Kidney capillary endothelial cell (primary cell): ENCODE measurements around the gene PTPA.
A peak's percentile ranks its signal among the peaks of the same experiment; 100 is the strongest.
"Not testable (repeated sequence)": the region's sequence is repeated elsewhere in the genome, so short reads cannot be mapped to it uniquely, and the experiment has no call there.

ENCODE experiments used
- DNase-seq: peaks from one replicate; pipeline ENCODE4 v3.0.0-alpha.2; 2018; ENCODE audit warnings: low spot score

PTPA gene

DNA sequence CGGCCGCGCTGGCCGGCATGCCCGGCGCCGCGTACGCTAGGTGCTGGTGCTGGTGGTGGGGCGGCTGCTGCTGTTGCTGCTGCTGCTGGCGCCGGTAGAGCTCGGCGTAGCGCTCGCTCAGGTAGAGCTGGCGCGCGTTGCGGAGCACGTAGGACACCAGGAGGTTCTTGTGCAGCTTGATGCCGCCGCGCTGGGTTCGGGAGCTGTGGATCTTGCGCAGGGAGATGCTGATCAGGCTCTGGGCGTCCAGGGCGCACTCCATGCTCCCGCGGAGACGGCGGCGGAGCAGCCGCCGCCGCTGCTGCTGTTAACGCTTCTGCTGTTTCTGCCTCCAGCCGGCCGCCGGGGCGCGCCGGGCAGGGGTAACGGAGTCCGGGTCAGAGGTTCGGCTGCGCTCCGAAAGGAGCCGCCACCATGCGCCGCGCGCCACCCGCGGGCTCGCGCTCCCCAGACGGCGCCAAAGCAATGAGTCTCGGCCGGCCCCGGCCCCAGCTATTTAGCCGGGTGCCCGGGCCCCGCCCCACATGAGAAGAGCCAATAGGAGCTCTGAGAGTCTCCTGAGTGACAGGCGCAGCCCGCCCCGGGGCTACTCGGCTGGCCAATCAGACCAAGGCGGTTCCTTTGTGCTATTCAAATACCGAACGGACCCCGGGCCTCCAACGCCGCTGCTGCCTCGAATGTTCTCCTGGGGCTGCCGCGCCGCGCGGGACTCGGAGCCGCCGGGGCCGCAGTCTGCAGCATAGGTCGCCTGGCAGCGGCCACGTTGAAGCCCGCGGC lies 66.8 kb downstream of the PTPA start, which contains the start of gene IER5L:
IER5L (minus strand) TSS at position 471 of the 777 bp plus-strand sequence; CDS start at position 262, 209 bp downstream.
- DNase-seq = peak; percentile 92

DNA sequence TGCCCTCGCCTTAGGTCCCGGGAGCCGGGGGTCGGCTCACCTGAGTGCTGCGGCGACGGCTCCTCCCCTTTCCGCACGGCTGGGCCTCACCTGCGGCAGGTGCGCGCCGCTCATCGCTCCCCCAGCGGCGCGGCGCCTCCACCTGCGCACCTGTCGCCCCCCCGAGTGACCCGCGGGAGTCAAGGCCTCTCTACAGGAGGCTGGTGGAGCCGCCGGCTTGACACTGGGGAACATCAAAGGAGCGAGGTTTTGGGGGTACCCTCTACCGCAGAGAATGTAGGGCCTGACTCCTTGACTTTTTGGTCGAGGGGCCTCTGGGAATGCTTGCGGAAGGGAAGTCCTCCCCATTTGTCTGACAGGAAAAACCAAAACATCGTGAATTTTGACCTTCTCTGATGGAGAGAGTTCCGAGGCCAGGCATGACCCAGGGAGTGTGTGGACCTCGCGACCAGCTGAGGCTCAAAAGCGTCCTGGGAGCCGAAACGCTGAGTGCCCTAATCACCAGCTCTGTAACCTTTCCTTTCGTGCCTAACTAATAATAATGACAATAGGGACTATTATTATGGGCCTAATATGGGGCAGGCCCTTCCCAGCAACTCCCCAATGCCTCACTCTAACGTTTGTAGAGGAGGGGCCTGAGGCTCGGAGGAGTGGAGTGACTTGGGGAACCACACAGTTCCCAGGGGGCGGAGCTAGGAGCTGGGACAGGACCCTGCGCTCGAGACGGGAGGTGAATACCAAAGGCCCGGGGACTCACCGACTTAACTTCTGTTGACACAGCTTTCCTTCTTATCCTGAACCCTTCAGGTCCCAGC lies 67.6 kb downstream of the PTPA start:
- DNase-seq = no peak

DNA sequence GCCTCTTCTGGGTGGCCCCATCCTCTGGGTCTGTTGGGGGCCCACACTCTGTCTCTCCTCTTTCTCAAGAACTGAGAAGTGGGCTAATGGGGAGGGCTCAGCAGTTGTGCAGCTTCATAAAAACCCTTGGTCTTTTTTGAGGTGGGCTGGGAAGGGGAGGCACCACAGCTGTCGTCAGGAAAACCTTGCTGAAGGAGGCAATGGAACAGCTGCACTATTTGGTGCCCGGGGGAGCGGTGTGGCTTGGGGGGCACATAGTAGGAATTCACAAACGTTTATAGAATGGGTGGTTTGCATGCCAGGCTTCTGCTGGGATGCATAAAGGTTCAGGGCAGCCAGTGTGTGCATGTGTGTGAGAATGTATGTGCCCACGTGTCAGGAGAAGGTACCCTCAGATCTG lies 70.0 kb downstream of the PTPA start:
- no peak for DNase-seq

DNA sequence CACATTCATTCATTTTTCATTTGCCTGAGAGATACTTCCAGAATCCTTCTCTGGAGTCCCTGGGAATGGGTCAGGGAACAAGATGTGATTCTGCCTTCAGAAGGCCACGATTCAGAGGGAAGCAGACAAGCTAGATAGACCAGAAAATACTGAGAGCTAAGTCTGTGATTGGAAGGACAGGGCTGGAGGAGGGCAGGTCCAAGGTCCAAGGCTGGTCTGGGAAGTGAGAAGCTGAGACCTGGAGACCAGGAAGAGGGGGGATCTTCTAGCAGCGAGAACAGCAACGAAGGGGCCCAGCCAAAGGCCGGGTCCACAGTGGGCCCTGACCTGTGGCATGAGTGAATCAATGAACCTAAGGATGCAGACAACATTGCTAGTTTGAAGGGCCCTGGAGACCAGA lies 70.9 kb downstream of the PTPA start:
- DNase-seq = no peak

DNA sequence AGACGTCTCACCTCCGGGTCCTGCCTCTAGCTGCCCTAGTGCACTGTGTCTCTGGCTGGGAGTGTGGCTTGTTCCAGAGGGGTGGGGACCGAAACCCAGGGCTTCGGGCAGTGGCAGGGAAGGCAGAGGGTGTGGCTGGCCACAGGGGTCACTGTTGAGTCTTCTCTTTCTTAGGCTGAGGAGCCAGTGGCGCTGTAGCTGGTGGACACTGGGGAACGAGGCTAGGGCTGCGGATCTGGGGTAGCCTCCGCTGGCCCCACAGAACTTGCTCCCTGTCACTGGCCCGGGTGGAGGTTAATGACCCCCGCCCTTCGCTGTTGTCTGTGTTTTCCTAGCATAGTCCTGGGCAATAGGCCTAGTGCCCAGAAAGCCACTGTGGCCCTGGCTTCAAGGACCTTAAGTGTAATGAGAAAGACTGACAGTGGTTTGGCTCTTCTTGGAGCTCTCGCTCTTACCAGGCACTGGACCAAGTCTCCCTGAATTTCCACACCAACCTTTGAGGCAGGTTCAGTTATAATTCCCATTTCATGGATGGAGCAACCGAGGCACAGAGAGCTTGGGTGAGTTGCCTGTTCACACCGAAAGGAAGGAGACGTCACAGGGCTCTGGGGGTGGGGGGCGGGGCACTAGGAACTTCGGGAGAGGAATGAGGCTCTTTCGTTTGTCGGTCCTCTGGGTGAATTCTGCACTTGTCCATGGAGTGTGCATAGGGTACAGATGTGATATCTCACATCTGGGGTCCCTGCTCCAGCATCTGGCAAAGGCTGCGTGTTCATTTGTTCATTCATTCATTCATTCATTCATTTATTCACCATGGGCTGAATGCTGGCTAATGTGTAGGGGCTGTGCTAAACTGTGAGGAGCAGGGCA lies 71.6 kb downstream of the PTPA start:
- no peak for DNase-seq

DNA sequence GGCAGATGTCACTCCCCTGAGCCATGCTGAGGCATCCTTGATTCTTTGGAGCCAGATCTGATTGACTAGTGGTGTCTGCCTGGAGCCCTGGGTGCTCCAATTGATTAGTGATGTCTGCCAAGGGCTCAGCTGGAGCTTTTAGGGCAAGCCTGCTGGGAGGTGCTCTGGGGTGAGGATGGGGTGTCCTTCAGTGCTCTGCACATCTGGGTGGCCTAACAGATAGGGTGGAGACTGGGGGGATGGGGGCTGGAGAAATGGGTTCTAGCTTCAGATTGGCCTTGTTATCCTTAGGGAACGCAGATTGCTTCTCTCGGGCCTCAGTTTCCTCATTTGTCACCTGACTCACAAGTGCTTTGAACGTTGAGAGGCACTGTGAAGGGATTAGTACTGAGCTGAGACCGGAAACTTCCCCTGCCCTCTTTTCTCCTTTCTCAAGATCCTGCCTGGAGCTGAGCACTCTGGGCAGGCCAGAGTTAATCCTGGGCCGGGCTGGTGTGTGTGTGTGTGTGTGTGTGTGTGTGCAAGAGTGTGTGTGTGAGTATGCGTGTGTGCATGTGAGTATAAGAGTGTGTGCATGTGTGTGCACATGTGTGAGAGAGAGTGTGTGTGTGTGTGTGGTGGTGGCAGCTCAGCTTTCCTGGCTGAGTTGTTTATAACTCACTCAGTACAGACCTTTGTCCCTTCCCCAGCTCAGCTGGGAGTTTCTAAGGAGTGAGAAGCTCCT lies 72.4 kb downstream of the PTPA start:
- DNase-seq = no peak

DNA sequence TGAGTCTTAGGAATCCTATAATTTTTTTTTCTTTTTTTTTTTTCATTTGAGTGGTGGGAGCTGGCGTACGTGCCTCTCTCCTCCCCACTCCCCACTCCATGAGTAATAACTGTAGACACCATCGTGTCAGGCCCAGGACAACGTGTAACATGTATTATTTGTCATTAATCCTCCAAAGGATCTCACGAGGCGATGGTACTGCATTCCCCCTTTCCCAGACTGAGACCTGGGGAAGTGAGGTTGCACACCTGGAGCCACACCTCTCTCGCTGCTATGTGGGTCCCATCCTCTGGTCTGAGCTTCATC lies 73.0 kb downstream of the PTPA start:
- DNase-seq = no peak

DNA sequence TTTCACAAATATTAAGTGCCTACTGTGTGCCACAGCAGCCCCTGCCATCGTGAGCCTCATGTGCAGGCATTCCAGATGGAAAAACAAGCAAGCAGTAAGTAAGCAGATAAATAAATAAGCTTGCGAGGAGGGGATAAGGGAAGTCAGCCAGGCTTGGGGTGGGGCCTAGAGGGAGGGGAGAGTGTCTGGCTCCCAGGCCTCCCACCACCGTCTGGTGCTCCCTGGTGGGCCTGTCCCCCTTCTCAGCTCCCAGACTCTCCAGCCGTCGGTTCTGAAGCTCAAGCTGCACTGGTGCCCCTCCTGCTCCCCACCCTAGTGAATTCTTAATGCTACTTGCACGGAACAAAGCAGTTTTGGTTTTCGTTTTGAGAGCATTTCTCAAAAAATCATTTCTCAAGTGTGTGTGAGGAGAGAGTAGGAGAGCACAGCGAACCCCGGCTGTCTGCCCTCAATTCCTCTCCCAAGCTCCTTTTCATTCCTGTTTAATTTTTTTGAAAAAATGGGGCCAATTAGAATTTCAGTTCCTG lies 73.4 kb downstream of the PTPA start:
- no peak for DNase-seq

DNA sequence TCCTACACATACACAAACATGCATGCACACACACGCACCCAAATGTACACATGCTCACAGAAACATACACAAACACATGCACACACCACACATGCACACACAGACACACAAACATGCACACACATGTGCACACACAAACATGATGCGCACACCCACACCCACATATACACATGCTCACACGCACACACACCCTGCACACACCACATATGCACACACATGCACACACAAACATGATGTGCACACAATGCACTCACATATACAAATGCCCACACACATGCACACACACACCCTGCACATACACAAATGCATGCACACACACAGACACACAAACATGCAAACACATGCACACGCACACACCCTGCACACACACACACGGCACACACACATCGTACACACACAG lies 74.2 kb downstream of the PTPA start:
- no peak for DNase-seq

DNA sequence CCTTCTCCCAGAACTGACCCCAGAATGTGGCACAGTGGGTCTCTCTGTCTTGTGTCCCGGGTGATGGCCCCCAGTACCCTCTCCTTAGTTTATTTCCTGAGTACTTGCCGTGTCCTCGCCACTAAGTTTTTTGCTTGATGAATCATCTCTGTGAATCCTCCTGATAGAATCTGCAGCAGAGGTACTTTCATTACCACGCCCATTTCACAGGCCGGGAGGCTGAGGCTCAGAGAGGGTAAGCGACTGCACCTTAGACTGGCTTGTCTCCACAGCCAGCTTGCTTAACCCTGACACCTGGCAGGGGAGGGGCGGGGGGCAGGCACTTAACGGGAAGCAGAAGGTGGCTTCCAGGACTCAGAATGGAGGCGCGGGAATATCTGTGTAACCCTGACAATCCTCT lies 74.8 kb downstream of the PTPA start:
- DNase-seq = no peak

DNA sequence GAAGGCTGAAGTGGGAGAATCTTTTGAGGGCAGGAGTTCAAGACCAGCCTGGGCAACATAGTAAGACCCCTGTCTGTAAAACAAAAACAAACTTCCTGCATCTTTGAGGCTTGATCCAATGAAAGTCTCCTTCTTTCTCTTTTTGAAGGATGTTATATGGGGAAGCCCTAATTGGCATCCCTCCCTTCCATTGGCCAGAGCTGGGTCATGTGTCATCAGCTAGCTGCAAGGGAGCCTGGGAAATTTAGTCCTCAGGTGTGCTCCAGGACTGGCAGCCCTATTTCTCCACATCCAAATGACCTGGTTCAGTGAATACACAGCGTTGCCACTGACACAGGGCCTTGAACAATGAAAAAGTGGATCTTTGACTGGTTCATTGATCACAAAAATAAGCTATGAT lies 75.8 kb downstream of the PTPA start:
- DNase-seq = no peak

DNA sequence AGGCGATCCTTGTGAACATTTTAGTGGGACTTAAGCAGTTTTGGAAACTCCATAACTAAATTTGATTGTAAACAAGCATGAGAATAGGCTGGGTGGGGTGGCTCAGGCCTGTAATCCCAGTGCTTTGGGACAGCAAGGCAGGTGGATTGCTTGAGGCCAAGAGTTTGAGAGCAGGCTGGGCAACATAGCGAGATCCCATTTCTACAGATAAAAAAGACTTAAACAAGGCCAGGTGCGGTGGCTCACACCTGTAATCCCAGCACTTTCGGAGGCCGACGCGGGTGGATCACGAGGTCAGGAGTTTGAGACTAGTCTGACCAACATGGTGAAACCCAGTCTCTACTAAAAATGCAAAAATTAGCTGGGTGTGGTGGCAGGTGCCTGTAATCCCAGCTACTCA lies 78.8 kb downstream of the PTPA start:
- DNase-seq = not testable (repeated sequence)

DNA sequence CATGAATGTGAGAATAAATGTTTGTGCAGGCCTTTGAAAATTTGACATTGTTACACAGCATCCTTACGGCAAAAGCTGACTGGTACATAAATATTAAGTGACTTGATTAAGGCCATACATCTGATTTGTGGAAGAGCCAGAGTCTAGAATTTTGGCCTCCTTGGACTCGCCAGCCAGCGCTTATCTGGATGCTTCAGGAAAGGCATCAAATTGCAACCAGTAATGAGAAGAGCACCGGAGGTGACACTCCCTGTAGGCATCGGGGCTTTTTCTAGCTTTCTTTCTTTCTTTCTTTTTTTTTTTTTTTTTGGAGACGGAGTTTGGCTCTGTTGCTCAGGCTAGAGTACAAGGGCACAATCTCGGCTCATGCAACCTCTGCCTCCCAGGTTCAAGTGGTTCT lies 80.0 kb downstream of the PTPA start:
- DNase-seq = no peak

DNA sequence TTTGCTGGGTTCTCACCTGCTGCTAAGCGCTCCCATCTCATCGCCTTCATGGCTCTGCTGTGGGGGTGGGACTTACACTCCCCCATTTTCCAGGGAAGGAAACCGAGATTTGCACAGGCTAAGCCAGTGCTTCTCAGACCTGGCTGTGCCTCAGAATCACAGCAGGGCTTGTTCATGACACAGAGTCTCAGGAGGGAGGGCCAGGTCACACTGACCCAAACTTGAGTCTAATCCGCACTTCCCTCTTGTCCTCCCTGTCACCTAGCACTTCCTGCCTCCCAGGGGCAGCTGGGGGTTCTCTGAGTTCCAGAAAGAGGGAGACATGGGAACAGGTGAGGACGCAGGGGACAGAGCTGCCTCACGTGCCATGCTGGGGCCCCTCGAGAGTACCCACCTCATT lies 82.4 kb downstream of the PTPA start:
- no peak for DNase-seq

DNA sequence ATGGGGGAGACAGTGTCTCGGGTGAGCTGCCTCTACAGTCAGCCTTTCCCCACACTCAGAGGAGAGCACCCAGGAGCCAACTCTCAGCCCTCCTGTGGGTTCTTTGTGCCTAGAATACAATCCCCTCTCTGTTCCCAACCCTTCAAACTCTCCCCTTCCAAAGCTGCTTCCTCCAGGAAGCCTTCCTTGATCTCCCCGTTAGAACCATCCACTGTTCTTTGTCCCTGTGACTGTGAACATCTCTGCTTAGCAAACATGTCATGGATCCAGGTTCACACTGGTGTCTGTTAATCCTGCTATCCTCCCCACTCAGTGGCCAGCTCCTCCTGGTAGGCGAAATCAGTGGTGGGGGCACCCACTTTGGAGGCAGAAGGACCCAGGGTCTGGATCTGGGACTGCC lies 83.0 kb downstream of the PTPA start:
- no peak for DNase-seq

DNA sequence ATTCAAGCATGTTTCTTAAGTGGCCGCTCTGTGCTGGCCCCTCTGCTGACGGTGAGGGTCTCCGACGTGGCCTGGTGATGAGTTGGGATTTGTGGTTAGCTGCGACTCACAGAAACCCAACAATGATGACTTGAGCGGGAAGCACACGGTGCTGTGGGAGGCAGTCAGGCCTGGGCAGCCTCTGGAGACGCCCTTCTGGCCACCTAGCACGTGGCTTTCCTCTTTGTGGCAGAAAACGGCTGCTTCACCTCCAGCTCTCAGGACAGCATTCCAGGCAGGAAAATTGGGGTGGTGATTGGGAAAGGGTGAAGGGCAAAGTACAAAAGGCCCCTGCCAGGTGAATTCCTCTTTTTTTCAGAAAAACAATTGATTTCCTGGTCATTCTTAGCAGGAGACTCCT lies 84.4 kb downstream of the PTPA start:
- DNase-seq = no peak

DNA sequence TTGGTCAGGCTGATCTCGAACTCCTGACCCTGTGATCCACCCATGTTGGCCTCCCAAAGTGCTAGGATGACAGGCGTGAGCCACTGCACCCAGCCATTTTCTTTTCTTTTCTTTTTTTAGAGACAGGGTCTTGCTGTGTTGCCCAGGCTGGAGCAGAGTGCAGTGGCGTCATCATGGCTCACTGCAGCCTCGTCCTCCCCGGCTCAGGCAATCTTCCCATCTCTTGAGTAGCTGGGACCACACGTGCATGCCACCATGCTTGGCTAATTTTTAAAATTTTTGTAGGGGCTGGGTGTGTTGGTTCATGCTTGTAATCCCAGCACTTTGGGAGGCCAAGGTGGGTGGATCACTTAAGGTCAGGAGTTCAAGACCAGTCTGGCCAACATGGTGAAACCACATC lies 85.8 kb downstream of the PTPA start:
- DNase-seq = not testable (repeated sequence)

DNA sequence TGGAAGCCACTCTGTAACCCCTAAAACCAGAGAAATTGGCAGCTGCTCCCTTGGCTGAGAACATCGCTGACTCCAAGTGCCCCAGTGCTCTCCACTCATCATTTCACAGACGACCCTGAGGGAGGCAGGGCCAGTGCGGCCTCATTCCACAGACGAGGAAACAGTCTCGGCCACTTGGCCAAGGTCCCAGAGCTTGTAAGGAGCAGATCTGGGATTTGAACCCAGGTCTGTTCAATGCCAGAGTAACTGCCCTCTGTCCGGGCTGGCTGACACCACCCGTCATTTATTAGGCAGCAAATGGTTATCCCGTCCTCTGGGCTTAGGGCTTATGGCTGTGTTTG lies 86.7 kb downstream of the PTPA start:
- no peak for DNase-seq
